Activated T-helper 1 cell treated with Interleukin-2 at 50 U/mL for 16 hours (primary cell): ENCODE results near the gene CDC14A.
"Not testable (repeated sequence)": the region's sequence is repeated elsewhere in the genome, so short reads cannot be mapped to it uniquely, and the experiment has no call there.

Experiments
- DNase-seq: peaks from one replicate; pipeline ENCODE4 v3.0.0-alpha.2; 2020; ENCODE audit warnings: low read depth

CDC14A gene

DNA sequence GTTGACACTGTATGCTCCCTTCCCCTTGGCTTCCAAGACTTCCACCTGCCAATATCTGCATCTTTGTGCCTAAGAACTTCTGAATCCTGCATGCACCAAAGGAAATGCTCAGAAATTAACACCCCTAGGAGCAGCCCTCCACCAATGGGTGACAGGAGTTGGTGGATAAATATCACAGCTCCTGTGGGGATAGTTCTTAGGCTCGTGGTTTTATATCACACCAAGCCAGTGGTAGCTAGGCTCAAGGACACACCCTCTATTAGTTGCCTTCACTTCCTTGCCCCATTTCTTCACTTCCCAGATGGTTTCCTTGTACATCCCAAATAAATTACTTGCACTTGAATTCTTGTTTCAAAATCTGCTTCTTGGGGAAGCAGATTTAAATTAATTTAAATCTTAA is 16.9 kb upstream of the CDC14A start:
- DNase-seq: no peak

DNA sequence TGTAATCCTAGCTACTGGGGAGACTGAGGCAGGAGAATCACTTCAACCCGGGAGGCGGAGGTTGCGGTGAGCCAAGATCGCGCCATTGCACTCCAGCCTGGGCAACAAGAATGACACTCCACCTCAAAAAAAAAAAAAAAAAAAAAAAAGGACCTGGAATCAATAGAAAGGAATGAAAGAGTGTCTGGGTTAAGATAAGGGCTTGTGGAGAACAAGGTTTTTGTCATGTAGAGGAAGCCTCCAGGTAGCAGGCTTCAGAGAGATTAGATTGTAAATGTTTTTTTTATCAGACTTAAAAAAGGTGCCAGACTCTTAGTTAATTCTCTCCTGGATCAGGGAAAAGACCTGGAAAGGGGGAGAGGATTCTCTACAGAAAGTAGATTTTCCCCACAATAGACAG is 14.4 kb upstream of the CDC14A start:
- DNase-seq: not testable (repeated sequence)

DNA sequence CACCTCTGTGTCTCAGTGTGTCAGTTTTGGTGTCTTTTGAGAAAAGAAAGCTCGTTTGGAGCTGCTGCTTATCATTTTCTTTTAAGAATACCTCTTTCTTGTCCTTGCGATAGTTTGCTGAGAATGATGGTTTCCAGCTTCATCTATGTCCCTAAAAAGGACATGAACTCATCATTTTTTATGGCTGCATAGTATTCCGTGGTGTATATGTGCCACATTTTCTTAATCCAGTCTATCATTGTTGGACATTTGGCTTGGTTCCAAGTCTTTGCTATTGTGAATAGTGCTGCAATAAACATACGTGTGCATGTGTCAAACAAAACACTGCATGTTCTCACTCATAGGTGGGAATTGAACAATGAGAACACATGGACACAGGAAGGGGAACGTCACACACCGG is 12.6 kb upstream of the CDC14A start:
- DNase-seq: not testable (repeated sequence)

DNA sequence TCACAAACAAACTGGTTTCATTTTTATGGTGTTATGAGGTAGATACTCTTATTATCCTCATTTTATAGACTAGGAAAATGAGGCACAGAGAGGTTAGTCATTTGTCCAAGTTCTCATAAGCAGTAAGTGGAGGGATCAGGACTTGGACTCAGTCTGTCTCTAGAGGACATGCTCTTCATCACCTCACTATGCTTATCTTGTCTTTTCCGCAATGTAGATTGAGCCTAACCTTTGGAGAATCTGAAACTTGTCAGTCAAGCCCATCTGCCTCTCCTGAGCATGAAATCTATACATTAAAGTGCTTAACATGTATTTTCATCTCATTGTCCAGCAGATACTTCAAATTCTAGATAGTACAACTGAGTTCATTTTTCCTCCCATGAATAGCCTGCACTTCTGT is 11.8 kb upstream of the CDC14A start:
- DNase-seq: no peak

DNA sequence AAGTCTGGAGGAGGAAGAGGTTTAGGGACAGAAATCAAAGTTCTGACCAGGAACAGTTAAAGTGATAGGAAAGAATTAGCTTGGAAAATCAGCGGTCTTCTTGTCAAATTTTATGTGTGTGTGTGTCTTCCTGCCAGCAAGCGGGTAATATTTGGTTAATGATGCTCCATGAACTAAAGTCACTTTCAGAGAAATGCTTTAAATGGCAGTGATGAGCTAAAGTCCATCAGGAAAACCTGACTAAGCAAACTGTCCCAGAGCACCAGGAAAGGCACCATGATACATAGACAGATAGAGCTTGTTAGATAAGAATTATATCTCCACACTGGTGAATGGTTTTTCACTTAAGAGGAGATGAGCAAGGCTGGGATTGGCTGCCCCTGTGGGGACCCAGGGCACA is 10.0 kb upstream of the CDC14A start:
- no peak for DNase-seq

DNA sequence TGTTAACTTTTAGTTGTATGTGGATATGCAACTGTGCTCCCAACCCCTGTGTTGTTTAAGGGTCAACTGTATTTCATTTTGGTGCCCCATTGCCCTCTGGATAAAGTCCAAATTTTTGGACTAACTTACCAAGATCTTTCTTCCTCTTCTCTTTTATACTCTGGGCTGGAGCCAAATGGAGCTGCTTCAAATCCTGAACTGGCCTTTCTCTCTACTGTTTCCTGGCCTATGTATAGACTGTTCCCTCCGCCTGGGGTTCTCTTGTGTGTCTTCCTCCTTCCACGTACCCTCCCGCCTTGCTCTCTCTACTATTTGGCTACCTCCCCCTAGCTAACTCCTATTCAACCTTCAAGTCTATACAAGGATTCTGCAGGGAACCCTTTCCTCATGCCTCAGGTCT is 8.4 kb upstream of the CDC14A start:
- no peak for DNase-seq

DNA sequence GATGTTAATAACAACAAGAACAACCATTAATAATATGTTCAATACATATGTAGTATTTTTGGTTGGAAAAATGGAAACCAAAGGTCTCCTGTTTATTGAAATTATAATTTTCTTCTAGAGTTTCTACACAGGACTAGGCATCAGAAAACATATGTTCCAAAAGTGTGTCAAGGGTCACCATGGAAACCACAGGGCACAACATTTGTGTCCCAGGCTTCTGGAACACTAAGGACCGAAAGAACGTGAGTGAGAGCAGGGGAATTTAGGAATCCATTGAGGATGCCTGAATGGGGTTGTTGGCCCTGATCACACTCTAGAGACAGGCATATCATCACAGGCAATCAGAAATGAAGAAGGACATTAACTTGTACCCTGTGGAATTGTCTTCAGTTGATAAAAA is 7.5 kb upstream of the CDC14A start:
- no peak for DNase-seq

DNA sequence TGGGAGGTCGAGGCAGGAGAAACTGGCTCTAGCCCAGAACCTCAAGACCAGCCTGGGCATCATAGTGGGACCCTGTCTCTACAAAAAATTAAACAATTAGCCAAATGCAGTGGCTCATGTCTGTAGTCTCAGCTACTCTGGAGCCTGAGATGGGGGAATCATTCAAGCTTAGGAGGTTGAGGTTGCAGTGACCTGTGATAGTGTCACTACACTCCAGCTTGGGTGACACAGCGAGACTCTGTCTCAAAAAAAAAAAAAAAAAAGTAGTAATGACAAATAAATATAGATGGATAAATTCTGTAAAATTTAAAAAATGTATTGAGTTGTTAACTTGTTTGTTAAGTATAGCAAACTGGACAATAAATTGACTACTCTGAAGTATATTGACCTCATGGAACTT is 5.9 kb upstream of the CDC14A start:
- DNase-seq: no peak

DNA sequence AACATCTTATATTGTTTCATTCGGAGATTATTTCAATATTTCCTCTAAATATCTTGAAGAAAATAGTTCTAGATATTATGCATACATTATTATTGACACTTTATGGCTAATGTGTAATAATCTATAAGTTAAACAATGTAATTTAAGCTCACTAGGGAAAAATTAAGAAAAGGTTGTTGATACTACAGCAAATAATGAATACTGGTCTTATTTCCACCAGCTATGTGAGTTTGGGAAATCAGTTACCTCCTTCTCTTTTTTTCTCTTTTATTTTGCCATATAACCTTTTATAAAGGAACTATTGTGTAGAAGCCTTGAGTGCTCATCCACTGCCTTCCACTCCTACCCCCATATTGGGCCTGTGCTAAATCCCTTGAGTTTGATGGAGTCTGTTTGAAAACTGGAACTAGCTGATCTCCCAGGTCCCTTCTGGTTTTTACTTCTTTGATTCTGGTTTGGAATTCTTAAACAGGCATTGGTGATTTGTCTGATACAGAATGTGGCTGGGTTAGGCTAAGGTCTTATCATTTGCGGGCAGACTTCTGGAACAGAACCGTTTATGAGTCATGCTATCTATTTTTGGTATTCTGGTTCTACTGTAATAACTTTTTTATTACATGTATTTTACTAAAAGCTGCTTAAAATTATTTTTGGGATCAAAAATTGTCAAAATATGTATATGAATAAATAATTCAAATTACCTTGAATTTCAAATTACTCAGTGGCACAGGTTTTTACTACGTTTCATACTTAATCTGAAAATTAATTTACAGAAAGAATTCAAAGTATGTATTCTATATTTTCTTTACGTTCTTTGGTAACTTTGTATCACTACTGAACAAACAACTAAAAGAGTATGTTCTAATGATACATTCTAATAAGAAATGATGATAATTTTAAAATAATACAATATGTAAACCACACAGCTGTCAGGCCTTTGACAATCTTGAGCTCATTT is 5.0 kb upstream of the CDC14A start:
- DNase-seq: no peak

DNA sequence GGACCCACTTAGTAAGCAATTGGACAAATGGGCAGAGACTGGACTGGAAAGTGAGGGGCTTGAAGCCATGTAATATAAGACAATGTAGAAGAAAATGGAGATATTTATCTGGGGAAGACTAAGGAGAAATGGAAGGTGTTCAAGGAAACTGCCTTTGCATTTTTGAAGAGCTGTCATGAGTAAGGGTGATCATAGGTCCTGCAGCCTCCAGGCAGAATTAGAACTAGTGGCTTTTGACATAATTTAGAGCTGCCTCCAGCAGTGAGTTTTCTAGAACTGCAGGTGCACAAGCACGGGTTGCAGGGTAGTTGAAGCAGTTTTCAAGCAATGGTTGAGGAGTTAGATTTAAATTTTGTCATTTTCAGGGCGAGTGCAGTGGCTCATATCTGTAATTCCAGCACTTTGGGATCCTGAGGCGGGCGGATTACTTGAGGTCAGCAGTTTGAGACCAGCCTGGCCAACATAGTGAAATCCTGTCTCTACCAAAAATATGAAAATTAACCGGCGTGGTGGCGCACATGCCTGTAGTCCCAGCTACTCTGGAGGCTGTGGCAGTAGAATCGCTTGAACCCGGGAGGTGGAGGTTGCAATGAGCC is 3.7 kb upstream of the CDC14A start:
- no peak for DNase-seq

DNA sequence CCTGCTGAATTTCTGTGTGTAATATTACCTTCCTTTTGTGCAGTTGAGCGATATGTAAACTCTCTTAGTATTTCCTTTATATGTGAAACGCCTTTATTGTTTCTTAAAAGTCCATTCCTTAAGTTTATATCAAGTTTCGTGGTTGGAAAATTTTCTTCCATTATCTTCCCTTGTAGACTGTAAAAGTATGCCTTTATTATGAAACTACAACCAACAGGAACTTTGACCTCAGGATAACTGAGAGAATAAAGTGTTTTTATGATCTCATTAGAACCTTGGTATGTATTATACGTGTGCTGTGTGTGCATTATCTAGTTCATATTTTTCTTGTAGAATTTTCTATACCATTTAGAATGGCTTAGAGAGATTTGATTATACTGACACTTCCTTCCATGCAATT is 3.1 kb upstream of the CDC14A start:
- no peak for DNase-seq

DNA sequence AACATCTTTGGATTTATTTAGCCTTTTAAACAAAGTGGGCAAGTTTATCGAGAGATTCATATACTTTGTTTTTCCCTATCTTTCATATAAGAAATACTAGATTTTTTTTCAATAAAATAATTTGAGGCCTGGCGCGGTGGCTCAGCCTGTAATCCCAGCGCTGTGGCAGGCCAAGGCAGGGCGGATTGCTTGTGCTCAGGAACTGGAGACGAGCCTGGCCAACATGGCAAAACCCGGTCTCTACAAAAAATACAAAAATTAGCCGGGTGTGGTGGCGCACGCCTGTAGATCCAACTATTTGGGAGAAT is 1.6 kb upstream of the CDC14A start:
- DNase-seq: no peak

DNA sequence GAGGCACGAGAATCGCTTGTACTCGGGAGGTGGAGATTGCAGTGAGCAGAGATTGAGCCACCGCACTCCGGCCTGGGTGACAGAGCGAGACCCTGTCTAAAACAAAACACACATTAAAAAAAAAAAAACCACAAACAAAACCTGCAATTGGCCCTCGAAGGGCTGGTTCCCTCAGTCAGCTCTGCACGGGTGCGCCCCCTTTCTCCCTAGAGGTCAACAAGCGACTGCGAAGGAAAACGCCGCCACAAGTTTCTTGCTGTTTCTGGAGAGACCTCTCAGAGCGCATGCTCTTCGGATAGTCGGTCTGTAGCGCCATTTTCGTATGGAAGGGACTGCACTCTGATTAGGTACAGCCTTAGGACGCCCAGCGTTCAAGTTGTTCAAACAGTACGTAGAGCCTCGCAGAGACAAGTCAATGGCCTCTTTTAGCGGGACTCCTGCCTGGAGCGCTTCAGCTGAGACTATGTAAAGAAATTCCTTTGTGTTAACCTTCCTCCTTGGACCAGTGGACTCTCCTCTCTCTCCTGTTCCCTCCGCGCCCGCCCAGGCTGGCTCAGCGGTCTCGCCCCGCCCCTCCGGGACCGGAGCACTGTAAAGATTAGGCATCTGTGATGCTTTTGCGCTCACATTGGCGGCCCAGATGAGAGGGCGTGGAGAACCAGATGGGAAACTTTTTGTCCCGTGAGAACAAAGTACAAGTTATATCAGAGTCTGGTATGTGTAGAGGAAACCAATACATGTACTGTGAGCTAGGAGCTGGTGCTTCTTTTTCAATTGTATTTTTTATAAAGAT is 1.0 kb upstream of the CDC14A start:
- DNase-seq: peak; percentile 74

DNA sequence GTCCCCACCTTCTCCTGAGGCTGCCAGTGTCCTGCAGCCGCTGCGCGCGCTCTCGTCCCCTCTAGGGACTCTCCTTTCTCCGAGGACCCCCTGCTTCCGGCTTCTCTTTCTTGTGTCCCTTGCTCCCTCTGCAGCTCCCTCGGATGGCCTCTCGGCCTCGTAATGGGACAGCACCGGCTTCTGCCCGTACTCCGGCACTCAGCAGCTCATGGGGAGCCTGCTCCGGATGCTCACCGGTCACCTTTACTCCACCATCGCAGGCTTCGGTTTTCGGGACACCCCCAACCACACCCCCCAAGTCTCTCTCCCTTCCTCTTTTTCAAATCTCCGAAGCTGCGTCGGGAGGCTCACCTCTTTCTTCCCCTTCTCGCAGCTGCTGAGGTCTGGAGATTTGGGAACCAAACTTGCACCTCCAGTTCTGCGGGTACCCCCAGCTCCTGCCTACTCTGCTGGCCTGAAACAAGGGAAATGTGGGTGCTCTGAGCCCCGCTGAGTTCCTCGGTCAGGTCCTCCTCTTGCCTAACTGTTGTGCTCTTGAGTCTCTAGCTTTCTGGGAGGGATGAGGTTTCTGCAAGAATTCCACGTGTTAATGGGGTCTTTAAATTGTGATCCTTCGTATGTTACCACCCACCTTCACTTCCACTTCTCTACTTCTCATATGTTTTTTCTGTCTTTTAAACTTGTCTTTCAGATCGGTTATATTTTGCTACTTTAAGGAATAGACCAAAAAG is 930 bp downstream of the CDC14A start:
- DNase-seq: peak; percentile 12

DNA sequence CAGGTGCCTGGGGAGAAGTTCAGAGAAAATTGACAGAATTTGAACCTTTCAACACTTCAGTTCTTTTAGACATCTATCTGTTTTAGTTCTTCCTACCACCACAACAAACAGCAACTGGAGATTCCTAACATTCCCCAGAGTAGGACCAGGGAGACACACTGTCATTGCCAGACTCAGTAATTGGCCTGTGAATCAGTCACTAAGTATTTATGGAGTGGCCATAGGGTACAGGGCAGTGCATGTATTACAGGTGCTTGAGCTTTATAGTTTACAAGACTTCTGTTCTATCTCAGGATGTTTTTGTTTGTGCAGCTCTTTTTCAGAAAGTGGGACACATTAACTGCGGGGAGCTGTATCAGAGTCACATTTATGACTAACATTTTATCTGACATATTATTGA is 1.7 kb downstream of the CDC14A start:
- DNase-seq: no peak

DNA sequence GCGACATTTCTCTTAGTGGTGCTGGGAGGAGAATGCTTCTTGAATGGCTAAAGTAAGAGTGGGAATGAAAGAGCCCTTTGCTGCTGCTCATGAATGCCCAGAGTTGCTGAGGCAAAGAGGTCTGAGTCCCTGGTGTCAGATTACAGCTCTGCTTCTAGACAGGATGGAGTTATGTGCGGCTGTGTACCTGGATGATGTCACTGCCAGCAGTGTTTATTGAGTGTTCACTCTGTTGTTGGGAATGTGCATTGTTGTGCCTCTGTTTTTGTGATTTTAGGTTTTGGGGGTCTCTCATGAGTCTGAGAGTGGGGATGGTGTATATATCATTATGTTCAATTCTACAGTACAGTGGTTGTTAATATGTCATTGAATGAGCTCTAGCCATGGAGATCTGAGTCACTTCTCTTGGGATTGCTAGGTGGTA is 2.7 kb downstream of the CDC14A start:
- no peak for DNase-seq

DNA sequence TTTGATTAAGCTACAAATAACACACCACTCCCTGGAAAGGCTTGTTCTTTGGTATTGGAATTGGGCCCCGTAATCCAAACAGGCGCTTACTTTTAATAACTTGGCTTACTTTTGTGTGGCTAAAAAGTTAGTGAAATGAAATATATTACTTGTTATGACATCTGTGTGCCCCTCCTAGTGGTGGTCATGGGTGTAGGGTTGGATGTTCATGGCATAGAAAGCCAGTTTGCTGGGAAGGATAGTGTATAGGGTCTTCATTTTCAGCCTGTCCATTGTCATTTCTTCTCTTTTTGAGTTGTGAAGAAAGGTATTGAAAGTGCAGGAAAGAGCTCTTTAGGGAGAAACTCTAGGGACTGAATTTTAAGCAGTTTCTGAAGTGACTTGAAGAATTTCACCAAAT is 5.9 kb downstream of the CDC14A start:
- no peak for DNase-seq

DNA sequence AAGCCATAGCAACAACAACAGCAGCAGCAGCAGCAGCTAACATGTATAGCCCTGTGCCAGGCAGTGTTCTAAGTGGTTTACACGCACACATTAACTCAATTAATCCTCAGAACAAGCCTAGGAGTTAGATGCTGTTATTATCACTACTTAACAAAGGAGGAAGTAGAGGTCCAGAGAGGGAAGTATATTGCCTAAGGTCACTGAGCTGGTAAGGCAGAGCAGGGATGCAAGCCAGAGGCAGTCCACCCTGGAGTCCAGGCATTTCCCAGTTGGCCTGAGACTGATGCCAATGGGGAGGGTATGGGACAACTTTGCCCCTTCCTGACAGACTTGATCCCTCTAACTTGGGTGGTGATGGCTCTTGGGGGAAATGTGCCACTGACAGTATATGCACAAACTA is 6.8 kb downstream of the CDC14A start:
- DNase-seq: no peak

DNA sequence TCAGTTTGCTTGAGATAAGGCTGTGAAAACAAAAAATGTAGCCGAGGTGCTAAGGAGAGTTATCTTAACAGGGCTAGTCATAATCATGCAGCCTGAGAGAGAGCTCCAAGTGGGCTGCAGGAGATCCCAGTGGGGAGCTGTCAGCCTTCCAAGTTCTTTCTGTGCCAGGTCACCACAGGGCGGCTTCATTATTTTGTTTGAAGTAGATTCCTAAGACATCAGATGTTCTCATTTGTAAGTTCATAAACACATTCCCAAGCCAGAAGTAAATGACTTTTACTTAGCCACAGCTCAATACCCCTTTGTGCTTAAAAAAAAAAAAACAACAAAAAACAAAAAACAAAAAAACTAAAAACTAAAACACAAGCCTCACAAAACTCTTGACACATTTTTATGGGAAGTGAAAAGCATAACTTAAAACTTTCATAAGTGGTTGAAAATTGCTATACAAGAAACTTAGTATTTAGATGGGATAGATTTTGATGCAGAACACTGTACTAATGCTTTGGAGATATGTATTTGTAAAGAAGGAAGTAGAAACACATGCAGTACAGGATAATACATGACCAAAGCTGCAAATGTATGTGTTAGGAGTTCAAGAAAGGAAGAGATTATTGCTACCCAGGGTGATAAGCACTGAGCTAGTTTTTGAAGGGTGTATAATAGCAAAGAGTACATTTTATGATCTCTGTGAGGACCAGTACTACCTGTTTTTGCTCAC is 8.6 kb downstream of the CDC14A start:
- DNase-seq: no peak

DNA sequence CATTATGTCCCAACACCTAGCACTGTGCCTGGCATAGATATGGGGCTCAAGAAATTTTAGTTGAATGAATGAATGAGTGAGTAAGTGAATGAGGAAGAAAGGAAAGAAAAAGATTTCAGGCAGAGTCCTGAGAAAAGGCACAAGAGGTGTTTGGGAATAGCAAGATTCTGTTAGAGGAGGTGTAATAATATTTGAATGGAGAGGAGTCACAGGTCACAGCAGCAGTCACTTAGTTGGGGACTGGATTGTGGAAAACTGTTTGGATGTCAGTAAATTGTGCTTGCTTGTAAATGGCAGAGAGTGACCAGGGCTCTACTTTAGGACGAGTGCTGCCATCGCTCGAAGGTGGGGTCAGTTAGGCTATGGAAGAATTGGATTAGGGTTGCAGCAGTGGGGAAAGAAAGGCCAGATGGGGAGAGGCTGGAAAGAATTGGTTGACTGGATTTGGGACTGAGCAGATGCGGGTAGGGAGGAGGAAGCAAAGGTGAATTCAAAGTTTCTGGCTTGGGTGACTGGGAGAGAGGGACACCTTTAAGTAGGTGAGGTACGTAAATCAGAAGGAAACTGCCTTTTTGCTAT is 9.3 kb downstream of the CDC14A start:
- DNase-seq: no peak

DNA sequence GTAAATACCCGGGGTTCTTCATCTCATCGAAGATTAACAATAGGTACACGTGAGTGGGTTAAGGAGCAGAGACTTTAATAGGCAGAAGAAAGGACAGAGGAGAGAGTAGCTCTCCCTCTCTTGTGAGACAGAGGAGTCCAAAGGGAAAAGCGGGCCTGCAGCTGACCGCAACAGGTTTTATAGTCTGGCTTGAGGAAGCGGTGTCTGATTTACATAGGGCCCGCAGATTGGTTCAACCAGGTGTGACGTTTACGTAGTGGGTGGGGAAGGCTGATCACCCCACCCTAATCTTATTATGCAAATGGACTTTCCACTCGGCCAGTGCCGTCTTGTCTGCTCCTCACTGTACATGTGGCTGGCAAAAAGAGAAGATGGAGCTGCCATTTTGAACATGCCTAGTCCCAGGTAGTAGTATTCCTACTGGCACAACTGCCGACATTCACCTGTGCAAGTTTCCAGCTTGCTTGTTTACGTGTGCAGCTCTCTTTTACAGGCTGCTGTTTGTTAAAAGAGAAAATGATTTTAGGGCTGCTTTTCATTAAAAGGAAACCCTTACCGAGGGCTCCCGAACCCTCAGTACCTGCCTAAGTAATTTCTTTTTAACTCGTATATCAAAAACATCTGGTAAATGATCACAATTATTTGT is 10.6 kb downstream of the CDC14A start:
- no peak for DNase-seq
